ENCODE data around the gene KIF16B.

KIF16B gene

GRCh38 chr20:16554766-16555543 is 18.3 kb downstream of the KIF16B start:
- no peak for DNase-seq (ENCODE audit: extremely low read depth, low read depth)
- TF ChIP-seq, protein P1, sequence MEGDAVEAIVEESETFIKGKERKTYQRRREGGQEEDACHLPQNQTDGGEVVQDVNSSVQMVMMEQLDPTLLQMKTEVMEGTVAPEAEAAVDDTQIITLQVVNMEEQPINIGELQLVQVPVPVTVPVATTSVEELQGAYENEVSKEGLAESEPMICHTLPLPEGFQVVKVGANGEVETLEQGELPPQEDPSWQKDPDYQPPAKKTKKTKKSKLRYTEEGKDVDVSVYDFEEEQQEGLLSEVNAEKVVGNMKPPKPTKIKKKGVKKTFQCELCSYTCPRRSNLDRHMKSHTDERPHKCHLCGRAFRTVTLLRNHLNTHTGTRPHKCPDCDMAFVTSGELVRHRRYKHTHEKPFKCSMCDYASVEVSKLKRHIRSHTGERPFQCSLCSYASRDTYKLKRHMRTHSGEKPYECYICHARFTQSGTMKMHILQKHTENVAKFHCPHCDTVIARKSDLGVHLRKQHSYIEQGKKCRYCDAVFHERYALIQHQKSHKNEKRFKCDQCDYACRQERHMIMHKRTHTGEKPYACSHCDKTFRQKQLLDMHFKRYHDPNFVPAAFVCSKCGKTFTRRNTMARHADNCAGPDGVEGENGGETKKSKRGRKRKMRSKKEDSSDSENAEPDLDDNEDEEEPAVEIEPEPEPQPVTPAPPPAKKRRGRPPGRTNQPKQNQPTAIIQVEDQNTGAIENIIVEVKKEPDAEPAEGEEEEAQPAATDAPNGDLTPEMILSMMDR (IDR thresholded peaks at IDR 0.05; ENCODE audit: low read depth, low read length), result no peak

DNA sequence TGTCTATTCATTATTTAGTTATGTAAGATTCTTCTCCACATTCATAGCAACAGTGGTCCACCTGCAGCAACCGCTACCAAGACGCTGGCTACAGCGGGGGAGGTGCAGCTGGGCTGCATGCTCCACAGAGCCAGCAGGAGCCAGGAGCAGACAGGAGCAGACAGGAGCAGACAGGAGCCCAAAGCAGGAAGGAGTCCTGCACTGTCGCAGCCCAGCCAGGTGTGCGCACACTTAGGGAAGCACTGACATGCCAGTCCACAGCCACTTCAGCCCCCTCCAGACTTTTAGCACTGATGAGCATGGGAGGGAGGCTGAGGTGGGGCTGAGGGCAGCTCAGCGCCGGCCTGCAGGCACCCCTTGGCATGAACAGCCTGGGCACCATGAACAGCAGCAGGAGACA is 19.6 kb downstream of the KIF16B start:
- DNase-seq (ENCODE audit: extremely low read depth, low read depth), result no peak
- TF ChIP-seq, protein P1 (IDR thresholded peaks at IDR 0.05; ENCODE audit: low read depth, low read length), result no peak

DNA sequence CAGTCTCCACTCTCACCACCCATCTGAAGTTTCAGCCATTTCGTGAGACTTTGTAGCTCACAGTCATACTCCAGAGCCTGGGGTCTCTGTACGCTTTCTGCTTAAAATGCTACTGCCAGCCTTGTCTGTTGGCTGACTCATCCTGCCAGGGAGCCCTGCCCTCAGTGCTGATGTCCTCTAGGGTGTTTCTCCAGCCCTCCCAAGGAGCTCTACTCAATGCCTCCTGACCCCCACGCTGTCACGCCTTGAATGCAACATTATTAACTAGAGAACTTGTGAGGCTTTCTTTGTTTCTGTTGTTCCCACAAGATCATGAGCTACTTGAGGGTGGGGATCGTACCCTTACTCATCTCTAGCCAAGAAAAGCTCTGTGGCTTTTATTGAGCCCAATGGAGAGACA is 20.1 kb downstream of the KIF16B start:
- DNase-seq (ENCODE audit: extremely low read depth, low read depth), result no peak
- TF ChIP-seq, protein P1 (IDR thresholded peaks at IDR 0.05; ENCODE audit: low read depth, low read length), result no peak

DNA sequence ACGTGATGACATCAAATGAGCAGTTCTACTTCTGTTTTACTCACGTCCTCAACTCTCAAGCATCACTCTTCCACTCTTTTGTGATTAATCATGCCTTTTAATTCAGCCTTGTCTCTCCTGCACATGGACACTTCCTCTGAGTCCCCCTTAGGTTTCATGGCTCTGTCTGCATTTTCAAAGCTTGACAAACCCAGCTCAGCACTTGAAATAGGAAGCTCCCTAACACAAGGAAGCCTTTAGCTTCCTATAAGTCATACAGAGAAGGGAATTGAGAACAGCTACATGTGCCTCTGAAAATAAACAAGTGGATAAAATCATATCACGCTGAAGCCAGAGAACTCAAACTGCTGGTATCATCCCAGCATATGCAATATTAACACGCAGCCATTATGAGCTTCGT is 21.2 kb downstream of the KIF16B start:
- no peak for DNase-seq (ENCODE audit: extremely low read depth, low read depth)
- TF ChIP-seq, protein P1 (IDR thresholded peaks at IDR 0.05; ENCODE audit: low read depth, low read length), result no peak

- TF ChIP-seq, protein P1 (IDR thresholded peaks at IDR 0.05; ENCODE audit: low read depth, low read length), result no peak
- no peak for DNase-seq (ENCODE audit: extremely low read depth, low read depth)
Measured at GRCh38 chr20:16551607-16552006, 21.6 kb downstream of the KIF16B start.

GRCh38 chr20:16548068-16548672 is 25.1 kb downstream of the KIF16B start:
- DNase-seq (ENCODE audit: extremely low read depth, low read depth), result no peak
- TF ChIP-seq, protein P1 (IDR thresholded peaks at IDR 0.05; ENCODE audit: low read depth, low read length), result no peak

GRCh38 chr20:16544949-16545348 is 28.3 kb downstream of the KIF16B start:
- DNase-seq (ENCODE audit: extremely low read depth, low read depth), result no peak
- TF ChIP-seq, protein P1 (IDR thresholded peaks at IDR 0.05; ENCODE audit: low read depth, low read length), result no peak

Data from AG09319 (cell line).